Transverse colon (tissue), 4 donors: ENCODE results near the gene DHDH. TPM values are rescaled to one million over a fixed set of nuclear protein-coding genes. Genes with fewer than 3 reads are reported as not detected.

ENCODE experiments used
- DNase-seq: peaks from one replicate; pipeline ENCODE4 v3.0.0-alpha.2; 2019
- H3K27ac ChIP-seq, 4 donors: fragments of 200-600 bp; sonication (generic); 2 replicates each; pipeline ENCODE4 v1.5.1; 2016 to 2018; ENCODE audit warnings: inconsistent platforms in 4 of 4
- H3K27me3 ChIP-seq: fragments of 200-600 bp; sonication (generic); 2 replicates; pipeline ENCODE4 v1.5.1; 2017; ENCODE audit warnings: inconsistent platforms
- H3K36me3 ChIP-seq, 4 donors: fragments of 200-600 bp; sonication (generic); 2 replicates each; pipeline ENCODE4 v1.5.1; 2017 to 2019; ENCODE audit warnings: inconsistent platforms in 4 of 4
- H3K4me1 ChIP-seq, 4 donors: fragments of 200-600 bp; sonication (generic); 2 replicates each; pipeline ENCODE4 v1.5.1; 2017 to 2020; ENCODE audit warnings: inconsistent platforms in 4 of 4
- H3K4me3 ChIP-seq, 4 donors: fragments of 200-600 bp; sonication (generic); 1 replicate in 1 of 4; 2 replicates in 3 of 4; pipeline versions ENCODE4 v1.5.1 to v1.6.1; 2017 to 2019; ENCODE audit warnings: inconsistent platforms in 4 of 4
- H3K9me3 ChIP-seq, 2 donors: fragments of 200-600 bp; sonication (generic); 2 replicates each; pipeline ENCODE4 v1.5.1; 2017 to 2019; ENCODE audit warnings: inconsistent platforms in 2 of 2
- CTCF ChIP-seq, 5 experiments: fragments of 200-600 bp in 3 of 5; fragments of 450-650 bp in 2 of 5; sonication (generic) in 3 of 5; IDR thresholded peaks; 1 replicate in 2 of 5; 2 replicates in 3 of 5; pipeline ENCODE4 v1.5.1; 2016 to 2017; ENCODE audit warnings: antibody characterized with exemption in 5 of 5, inconsistent platforms in 3 of 5, mild to moderate bottlenecking in 2 of 5, moderate library complexity in 1 of 5
- EP300 ChIP-seq: sonication (generic); formaldehyde crosslinking; IDR thresholded peaks from one replicate; pipeline ENCODE4 v1.6.1; 2017; ENCODE audit warnings: antibody characterized with exemption, low read depth
- POLR2A ChIP-seq: fragments of 450-650 bp; IDR thresholded peaks from one replicate; pipeline ENCODE4 v1.6.1; 2016; ENCODE audit warnings: antibody characterized with exemption, mild to moderate bottlenecking, moderate library complexity
- POLR2AphosphoS5 ChIP-seq, 3 donors: sonication (generic); formaldehyde crosslinking; IDR thresholded peaks; one replicate each; pipeline ENCODE4 v1.6.1; 2016; ENCODE audit warnings: antibody characterized with exemption in 3 of 3
- WGBS, 2 donors: methylation state at CpG; one replicate each; pipeline ENCODE4 v1.1.5; 2018; ENCODE audit warnings: low coverage in 1 of 2; 5-methylcytosine and 5-hydroxymethylcytosine counted together
- in situ Hi-C, 4 donors: fragments of 200-750 bp; cut with MboI; loops; one replicate each; pipeline versions ENCODE4 v1.15.0 to v1.15.1; 2017; ENCODE audit warnings: low sequenced_read_pairs in 3 of 4, low pct_ligation_motif_present in 1 of 4, low pct_unique_long_range_greater_than_20kb in 1 of 4
- intact Hi-C: fragments of 100-400 bp; cut with DNase I; formaldehyde crosslinking; loops from one replicate; pipeline ENCODE4 v1.15.1; 2023; ENCODE audit warnings: low total_unique reads
- total RNA-seq, 4 donors: library from RNA; depleted of rRNA; stranded (reverse); fragments of >200 nt; gene quantifications; one replicate each; pipeline ENCODE4 v1.1.0, GENCODE V29; 2016

DHDH gene
- total RNA-seq, 4 donors from 2014 or later = 3.4 to 4.9 TPM; not detected in 2

- Histone ChIP-seq H3K4me1 (peaks cover 0 to 4% (median 3%) of the 10 kb centered on the region in 4 donors), H3K36me3 (no peaks in the 10 kb centered on the region), H3K9me3 (no peaks in the 10 kb centered on the region), H3K27me3 (no peaks in the 10 kb centered on the region), H3K27ac (no peak overlapping the region), H3K4me3 (no peak overlapping the region)
- TF ChIP-seq POLR2AphosphoS5 (IDR thresholded peaks at IDR 0.05) (no peak), CTCF (IDR thresholded peaks at IDR 0.05) (no peak)
- intact Hi-C loops (no loop called here), in situ Hi-C loops (no loop called here)
- 94 to 96% methylated on average over 5 of the region's 5 CpGs for WGBS, 2 donors
- DNase-seq = no peak
These were observed 7.4 kb downstream of the DHDH start for GRCh38 chr19:48940902-48941301.

GRCh38 chr19:48943081-48943480, 9.6 kb downstream of the DHDH start:
- no peak for TF ChIP-seq POLR2AphosphoS5 (IDR thresholded peaks at IDR 0.05)
- TF ChIP-seq EP300 = no peak
- no peak for TF ChIP-seq CTCF (IDR thresholded peaks at IDR 0.05)
- TF ChIP-seq POLR2A = no peak
- H3K27me3 ChIP-seq = no peaks in the 10 kb centered on the region
- intact Hi-C loops = no loop called here
- no peaks in the 10 kb centered on the region for H3K36me3 ChIP-seq
- no peak for DNase-seq
- H3K9me3 ChIP-seq = no peaks in the 10 kb centered on the region
- H3K27ac ChIP-seq = no peak overlapping the region
- WGBS, 2 donors = 87 to 100% methylated on average over 2 to 6 of the region's 6 CpGs
- in situ Hi-C loops = no loop called here
- H3K4me3 ChIP-seq = no peak overlapping the region
- peaks cover 0 to under 1% (median under 1%) of the 10 kb centered on the region in 4 donors for H3K4me1 ChIP-seq

GRCh38 chr19:48945415-48945814, 11.9 kb downstream of the DHDH start:
- Histone ChIP-seq H3K27me3 (no peaks in the 10 kb centered on the region), H3K9me3 (no peaks in the 10 kb centered on the region), H3K4me3 (no peak overlapping the region), H3K36me3 (no peaks in the 10 kb centered on the region), H3K27ac (no peak overlapping the region), H3K4me1 (no peaks in the 10 kb centered on the region)
- no peak for TF ChIP-seq CTCF (IDR thresholded peaks at IDR 0.05)
- TF ChIP-seq POLR2AphosphoS5 (IDR thresholded peaks at IDR 0.05) = no peak
- no peak for TF ChIP-seq POLR2A
- no peak for TF ChIP-seq EP300
- no peak for DNase-seq
- intact Hi-C loops = no loop called here
- in situ Hi-C loops = no loop called here
- 93 to 95% methylated on average over 2 to 5 of the region's 5 CpGs for WGBS, 2 donors

- in situ Hi-C loops = no loop called here
- Histone ChIP-seq H3K27me3 (no peaks in the 10 kb centered on the region), H3K9me3 (no peaks in the 10 kb centered on the region), H3K27ac (no peak overlapping the region), H3K4me1 (no peaks in the 10 kb centered on the region), H3K4me3 (no peak overlapping the region), H3K36me3 (no peaks in the 10 kb centered on the region)
- intact Hi-C loops = no loop called here
- 85% methylated on average over 2 of the region's 2 CpGs; no CpG with 5 or more reads in 1 of the 2 donors for WGBS, 2 donors
- no peak for DNase-seq
- no peak for TF ChIP-seq POLR2AphosphoS5 (IDR thresholded peaks at IDR 0.05)
- no peak for TF ChIP-seq EP300
These were observed 12.3 kb downstream of the DHDH start for GRCh38 chr19:48945817-48946216.
